MCF 10A (cell line): ENCODE data around the gene RBL1. TPM values are rescaled to one million over a fixed set of nuclear protein-coding genes. Genes with fewer than 3 reads are reported as not detected.
A peak's percentile ranks its signal among the peaks of the same experiment; 100 is the strongest.
"Not testable (repeated sequence)": the region's sequence is repeated elsewhere in the genome, so short reads cannot be mapped to it uniquely, and the experiment has no call there.

Experiments used
- BruUV-seq: library from RNA; stranded (reverse); fragments of 400-500 nt; replicated peaks from 2 replicates; lab custom pipeline; 2021; lab: Mats Ljungman, UMichigan
- CTCF ChIA-PET: fragments of 300-600 bp; sonication (Branson Sonifier 250); formaldehyde crosslinking; extraction: SDS; loops from one replicate; lab custom pipeline; 2021; ENCODE audit warnings: antibody characterized with exemption, inconsistent platforms; lab: Yijun Ruan, JAX
- POLR2A ChIA-PET: fragments of 300-600, 350-650 bp; sonication (Branson Sonifier 250); formaldehyde crosslinking; extraction: SDS; loops from one replicate; lab custom pipeline; 2020; ENCODE audit warnings: antibody characterized with exemption, inconsistent platforms; lab: Yijun Ruan, JAX
- DNase-seq: peaks from one replicate; pipeline ENCODE4 v3.0.0-alpha.2; 2018; ENCODE audit not compliant: unreplicated experiment
- H3K27ac Mint-ChIP-seq: one replicate; pipeline ENCODE4 v1.8.0; 2022; ENCODE audit warnings: mild to moderate bottlenecking, low read depth, mixed read lengths; ENCODE audit not compliant: unreplicated experiment
- H3K27me3 Mint-ChIP-seq: one replicate; pipeline ENCODE4 v1.8.0; 2022; ENCODE audit warnings: mixed read lengths; ENCODE audit not compliant: insufficient read depth, unreplicated experiment
- H3K36me3 Mint-ChIP-seq: one replicate; pipeline ENCODE4 v1.8.0; 2022; ENCODE audit warnings: mild to moderate bottlenecking, moderate library complexity, mixed read lengths; ENCODE audit not compliant: insufficient read depth, unreplicated experiment
- H3K4me1 Mint-ChIP-seq: one replicate; pipeline ENCODE4 v1.8.0; 2022; ENCODE audit warnings: mixed read lengths; ENCODE audit not compliant: insufficient read depth, unreplicated experiment
- H3K4me3 Mint-ChIP-seq: one replicate; pipeline ENCODE4 v1.8.0; 2022; ENCODE audit warnings: mild to moderate bottlenecking, moderate library complexity, mixed read lengths; ENCODE audit not compliant: unreplicated experiment
- H3K9me3 Mint-ChIP-seq: one replicate; pipeline ENCODE4 v1.8.0; 2022; ENCODE audit warnings: mixed read lengths; ENCODE audit not compliant: unreplicated experiment
- CTCF ChIP-seq: fragments of 200-600 bp; IDR thresholded peaks from one replicate; pipeline ENCODE4 v1.8.0; 2022; ENCODE audit warnings: antibody characterized with exemption, mild to moderate bottlenecking; ENCODE audit not compliant: unreplicated experiment
- intact Hi-C: fragments of 100-400 bp; cut with micrococcal nuclease; formaldehyde crosslinking; loops from 2 replicates; pipeline ENCODE4 v1.14.1; 2022
- total RNA-seq: library from RNA; stranded (reverse); gene quantifications from 2 replicates; pipeline ENCODE4 v1.2.3, GENCODE V29; 2022

Gene RBL1
- total RNA-seq, 1 experiment from 2014 or later, result 9.2 TPM

- H3K9me3 Mint-ChIP-seq, result no peaks in the 10 kb centered on the region
- no TSS peak for BruUV-seq
- no peaks in the 10 kb centered on the region for H3K4me1 Mint-ChIP-seq
- ChIA-PET CTCF (interaction anchor here (1.0 to 1.9 kb wide), 6 partner anchors 16 to 187 kb away, joined by 3 to 16 read pairs (median 6); no protein-coding TSS in a partner anchor), POLR2A (no interaction called here)
- H3K4me3 Mint-ChIP-seq, result no peak overlapping the region
- H3K27ac Mint-ChIP-seq, result no peak overlapping the region
- H3K36me3 Mint-ChIP-seq, result peaks cover 21% of the 10 kb centered on the region
- DNase-seq, result peak; percentile 16
- intact Hi-C loops, result loop anchor here (1.0 to 10.0 kb wide), 3 partner anchors 170 to 527 kb away; no protein-coding TSS in a partner anchor
- H3K27me3 Mint-ChIP-seq, result no peaks in the 10 kb centered on the region
- TF ChIP-seq CTCF, result peak; percentile 23
These were observed 87.7 kb downstream of the RBL1 start for GRCh38 chr20:37007898-37008649.

DNA sequence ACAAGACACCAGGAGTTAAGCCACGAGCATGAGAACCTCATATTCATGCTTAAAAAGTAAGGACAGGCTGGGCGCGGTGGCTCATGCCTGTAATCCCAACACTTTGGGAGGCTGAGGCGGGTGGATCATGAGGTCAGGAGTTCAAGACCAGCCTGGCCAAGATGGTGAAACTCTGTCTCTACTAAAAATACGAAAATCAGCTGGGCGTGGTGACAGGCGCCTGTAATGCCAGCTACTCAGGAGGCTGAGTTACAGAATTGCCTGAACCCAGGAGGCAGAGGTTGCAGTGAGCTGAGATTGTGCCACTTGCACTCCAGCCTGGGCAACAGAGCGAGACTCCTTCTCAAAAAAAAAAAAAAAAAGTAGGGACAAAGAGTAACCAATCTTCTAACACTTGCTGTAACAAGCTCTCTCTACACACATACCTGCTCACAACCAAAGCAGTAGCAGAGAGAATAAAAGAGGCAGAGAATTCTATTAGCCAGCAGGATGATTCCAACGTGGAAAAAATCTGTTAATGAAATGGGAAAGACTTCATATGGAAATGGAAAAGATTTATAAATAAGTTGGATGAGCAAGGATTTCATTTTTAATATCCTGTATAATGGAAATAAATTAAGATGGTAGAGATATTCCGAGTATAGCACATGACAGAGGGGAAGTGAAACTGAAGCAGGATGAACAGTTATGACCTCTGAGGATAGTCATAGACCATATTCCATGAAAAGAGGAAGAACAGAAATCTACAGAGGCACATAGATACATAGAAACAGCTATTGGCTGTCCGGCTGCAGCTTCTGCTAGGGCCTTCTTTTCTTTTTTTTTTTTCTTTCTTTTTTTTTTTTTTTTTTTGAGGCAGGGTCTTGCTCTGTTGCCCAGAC is 90.5 kb downstream of the RBL1 start:
- not testable (repeated sequence) for DNase-seq, H3K27me3 Mint-ChIP-seq, H3K27ac Mint-ChIP-seq, H3K9me3 Mint-ChIP-seq, H3K4me3 Mint-ChIP-seq, BruUV-seq, H3K4me1 Mint-ChIP-seq
- peaks cover 27% of the 10 kb centered on the region for H3K36me3 Mint-ChIP-seq
- CTCF ChIA-PET, result interaction anchor here (0.6 to 1.4 kb wide), 5 partner anchors 16 to 1011 kb away, joined by 3 to 6 read pairs (median 3); no protein-coding TSS in a partner anchor
- intact Hi-C loops, result loop anchor here (5.0 to 10.0 kb wide), 2 partner anchors 187 to 529 kb away; no protein-coding TSS in a partner anchor
- POLR2A ChIA-PET, result interaction anchor here (0.7 kb wide), 1 partner anchor 115 kb away, joined by 3 read pairs; no protein-coding TSS in a partner anchor

- DNase-seq, H3K9me3 Mint-ChIP-seq, H3K27ac Mint-ChIP-seq, H3K27me3 Mint-ChIP-seq, POLR2A ChIA-PET, H3K4me1 Mint-ChIP-seq, H3K4me3 Mint-ChIP-seq, BruUV-seq: not testable (repeated sequence)
- intact Hi-C loops, result loop anchor here (10.0 kb wide), 1 partner anchor 533 kb away; no protein-coding TSS in a partner anchor
- CTCF ChIA-PET, result interaction anchor here (0.6 kb wide), 1 partner anchor 672 kb away, joined by 4 read pairs; no protein-coding TSS in a partner anchor
- peaks cover 27% of the 10 kb centered on the region for H3K36me3 Mint-ChIP-seq
These were observed 94.2 kb downstream of the RBL1 start for GRCh38 chr20:37001634-37002033.

DNA sequence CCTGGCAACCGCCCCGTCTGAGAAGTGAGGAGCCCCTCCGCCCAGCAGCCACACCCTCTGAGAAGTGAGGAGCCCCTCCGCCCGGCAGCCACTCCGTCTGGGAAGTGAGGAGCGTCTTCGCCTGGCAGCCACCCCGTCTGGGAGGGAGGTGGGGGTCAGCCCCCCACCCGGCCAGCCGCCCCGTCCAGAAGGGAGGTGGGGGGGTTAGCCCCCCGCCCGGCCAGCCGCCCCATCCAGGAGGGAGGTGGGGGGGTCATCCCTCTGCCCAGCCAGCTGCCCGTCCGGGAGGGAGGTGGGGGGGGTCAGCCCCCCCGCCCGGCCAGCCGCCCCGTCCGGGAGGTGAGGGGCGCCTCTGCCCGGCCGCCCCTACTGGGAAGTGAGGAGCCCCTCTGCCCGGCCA is 95.6 kb downstream of the RBL1 start:
- BruUV-seq, DNase-seq, CTCF ChIA-PET, H3K4me1 Mint-ChIP-seq, H3K9me3 Mint-ChIP-seq, H3K27ac Mint-ChIP-seq, POLR2A ChIA-PET, H3K27me3 Mint-ChIP-seq, H3K4me3 Mint-ChIP-seq: not testable (repeated sequence)
- peaks cover 29% of the 10 kb centered on the region for H3K36me3 Mint-ChIP-seq
- intact Hi-C loops, result loop anchor here (10.0 kb wide), 1 partner anchor 535 kb away; no protein-coding TSS in a partner anchor

DNA sequence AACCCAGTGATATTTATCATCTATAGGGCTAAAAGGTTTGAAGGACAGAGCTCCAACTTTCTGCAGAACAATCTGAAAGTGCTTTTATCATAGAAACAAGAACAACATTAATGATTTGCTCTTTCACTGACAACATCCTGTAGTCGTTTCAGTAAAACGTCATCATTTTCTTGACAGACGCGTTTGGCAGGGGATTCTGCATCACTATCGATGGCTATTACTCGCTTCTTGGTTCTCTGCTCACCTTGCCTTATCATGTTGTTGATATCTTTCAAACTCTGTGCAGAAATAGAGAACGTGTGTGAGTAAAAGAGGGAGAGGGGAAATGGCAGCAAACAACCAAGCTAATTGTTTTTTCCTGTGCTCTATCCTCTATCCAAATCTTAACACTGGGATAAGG is 97.1 kb downstream of the RBL1 start:
- Mint-ChIP-seq H3K4me1 (no peaks in the 10 kb centered on the region), H3K36me3 (peaks cover 33% of the 10 kb centered on the region), H3K27ac (no peak overlapping the region), H3K27me3 (no peaks in the 10 kb centered on the region), H3K4me3 (no peak overlapping the region), H3K9me3 (no peaks in the 10 kb centered on the region)
- CTCF ChIA-PET, result interaction anchor here (0.6 kb wide), 1 partner anchor 15 kb away, joined by 3 read pairs; no protein-coding TSS in a partner anchor
- intact Hi-C loops, result no loop called here
- TF ChIP-seq CTCF, result no peak
- POLR2A ChIA-PET, result interaction anchor here (0.7 kb wide), 1 partner anchor 973 kb away, joined by 4 read pairs; no protein-coding TSS in a partner anchor
- no peak for DNase-seq
- BruUV-seq, result no TSS peak
